IPS-15b (cell line): ENCODE measurements around the gene REXO4.
A peak's percentile ranks its signal among the peaks of the same experiment; 100 is the strongest.

Experiments used
- H3K27me3 ChIP-seq: one replicate; pipeline ENCODE4 v1.6.1; 2013; ENCODE audit warnings: low read length; ENCODE audit not compliant: control insufficient read depth, insufficient read depth
- H3K36me3 ChIP-seq: one replicate; pipeline ENCODE4 v1.6.1; 2013; ENCODE audit warnings: low read length; ENCODE audit not compliant: control insufficient read depth, insufficient read depth
- H3K4me1 ChIP-seq: one replicate; pipeline ENCODE4 v1.6.1; 2013; ENCODE audit warnings: mild to moderate bottlenecking, low read length; ENCODE audit not compliant: control insufficient read depth, insufficient read depth
- H3K4me3 ChIP-seq: one replicate; pipeline ENCODE4 v1.5.1; 2013; ENCODE audit warnings: low read depth, low read length
- H3K9ac ChIP-seq: one replicate; pipeline ENCODE4 v1.6.1; 2013; ENCODE audit warnings: low read depth, mild to moderate bottlenecking, low read length
- H3K9me3 ChIP-seq: one replicate; pipeline ENCODE4 v1.6.1; 2013; ENCODE audit warnings: mild to moderate bottlenecking, low read length; ENCODE audit not compliant: control insufficient read depth, insufficient read depth

The REXO4 gene

DNA sequence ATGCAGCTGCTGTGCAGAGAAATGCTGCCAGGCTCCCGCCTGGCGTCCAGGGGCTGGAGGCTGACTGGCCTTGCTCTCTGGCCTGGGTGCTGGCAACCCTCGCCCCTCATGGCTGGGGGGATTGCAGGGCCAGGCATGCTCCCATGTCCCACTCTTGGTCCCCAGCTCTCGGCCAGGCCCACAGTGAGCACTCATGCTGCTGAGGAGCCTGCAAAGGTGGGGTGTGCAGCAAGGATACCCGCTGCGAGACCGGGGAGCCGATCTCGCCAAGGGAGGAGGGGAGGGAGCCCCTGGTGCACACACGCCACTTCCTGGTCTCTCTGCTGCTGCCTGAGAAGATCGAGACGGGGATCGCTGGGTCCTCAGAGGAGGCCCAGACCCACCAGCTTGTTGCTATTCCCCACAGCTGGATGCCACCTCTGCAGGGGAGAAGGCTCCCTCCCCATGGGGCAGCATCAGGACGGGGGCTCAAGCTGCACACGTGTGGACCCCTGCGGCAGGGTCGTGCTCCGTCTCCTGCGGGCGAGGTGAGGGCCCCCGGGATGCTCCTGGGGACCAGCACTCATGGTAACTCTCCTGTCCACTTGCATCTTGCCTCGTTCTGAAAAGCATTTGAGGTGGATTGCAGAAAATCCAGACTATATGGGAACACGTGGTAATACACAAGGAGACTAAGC lies 27.6 kb upstream of the REXO4 start:
- Histone ChIP-seq H3K27me3 (no peaks in the 10 kb centered on the region), H3K36me3 (peaks cover 5% of the 10 kb centered on the region), H3K9ac (no peak overlapping the region), H3K4me1 (no peaks in the 10 kb centered on the region), H3K4me3 (no peak overlapping the region), H3K9me3 (no peaks in the 10 kb centered on the region)

- Histone ChIP-seq H3K9ac (no peak overlapping the region), H3K4me1 (no peaks in the 10 kb centered on the region), H3K36me3 (peaks cover 5% of the 10 kb centered on the region), H3K9me3 (no peaks in the 10 kb centered on the region), H3K27me3 (no peaks in the 10 kb centered on the region), H3K4me3 (no peak overlapping the region)
Measured at GRCh38 chr9:133443982-133444381, 26.2 kb upstream of the REXO4 start.

DNA sequence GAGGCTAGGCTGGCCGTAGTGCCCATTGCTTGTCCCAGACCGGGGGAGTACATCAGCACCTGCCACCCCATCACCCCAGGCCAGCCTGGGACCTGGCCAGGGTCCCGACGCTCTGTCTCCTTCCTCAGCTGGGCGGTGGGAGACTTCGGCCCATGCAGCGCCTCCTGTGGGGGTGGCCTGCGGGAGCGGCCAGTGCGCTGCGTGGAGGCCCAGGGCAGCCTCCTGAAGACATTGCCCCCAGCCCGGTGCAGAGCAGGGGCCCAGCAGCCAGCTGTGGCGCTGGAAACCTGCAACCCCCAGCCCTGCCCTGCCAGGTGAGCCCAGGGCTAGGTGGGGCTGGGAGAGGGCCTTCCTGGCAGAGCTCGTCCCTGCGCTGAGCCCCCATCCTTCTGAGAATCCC lies 25.4 kb upstream of the REXO4 start:
- Histone ChIP-seq H3K9me3 (no peaks in the 10 kb centered on the region), H3K4me1 (no peaks in the 10 kb centered on the region), H3K36me3 (peaks cover 5% of the 10 kb centered on the region), H3K9ac (no peak overlapping the region), H3K27me3 (no peaks in the 10 kb centered on the region), H3K4me3 (no peak overlapping the region)

- Histone ChIP-seq H3K9ac (no peak overlapping the region), H3K9me3 (no peaks in the 10 kb centered on the region), H3K36me3 (peaks cover 5% of the 10 kb centered on the region), H3K4me3 (no peak overlapping the region), H3K27me3 (no peaks in the 10 kb centered on the region), H3K4me1 (no peaks in the 10 kb centered on the region)
Measured at GRCh38 chr9:133441571-133441970, 23.8 kb upstream of the REXO4 start.

GRCh38 chr9:133440874-133441273 lies 23.1 kb upstream of the REXO4 start:
- H3K36me3 ChIP-seq: peaks cover 5% of the 10 kb centered on the region
- no peaks in the 10 kb centered on the region for H3K27me3 ChIP-seq
- no peak overlapping the region for H3K4me3 ChIP-seq
- no peak overlapping the region for H3K9ac ChIP-seq
- no peaks in the 10 kb centered on the region for H3K9me3 ChIP-seq
- no peaks in the 10 kb centered on the region for H3K4me1 ChIP-seq

GRCh38 chr9:133439337-133439736 lies 21.5 kb upstream of the REXO4 start:
- H3K36me3 ChIP-seq: peaks cover 5% of the 10 kb centered on the region
- H3K4me3 ChIP-seq: no peak overlapping the region
- H3K9ac ChIP-seq: no peak overlapping the region
- H3K9me3 ChIP-seq: no peaks in the 10 kb centered on the region
- H3K4me1 ChIP-seq: no peaks in the 10 kb centered on the region
- no peaks in the 10 kb centered on the region for H3K27me3 ChIP-seq

GRCh38 chr9:133437753-133438531 lies 20.1 kb upstream of the REXO4 start:
- Histone ChIP-seq H3K4me3 (no peak overlapping the region), H3K9ac (peak overlapping the region; percentile 24), H3K9me3 (no peaks in the 10 kb centered on the region), H3K36me3 (peaks cover 5% of the 10 kb centered on the region), H3K27me3 (no peaks in the 10 kb centered on the region), H3K4me1 (no peaks in the 10 kb centered on the region)

DNA sequence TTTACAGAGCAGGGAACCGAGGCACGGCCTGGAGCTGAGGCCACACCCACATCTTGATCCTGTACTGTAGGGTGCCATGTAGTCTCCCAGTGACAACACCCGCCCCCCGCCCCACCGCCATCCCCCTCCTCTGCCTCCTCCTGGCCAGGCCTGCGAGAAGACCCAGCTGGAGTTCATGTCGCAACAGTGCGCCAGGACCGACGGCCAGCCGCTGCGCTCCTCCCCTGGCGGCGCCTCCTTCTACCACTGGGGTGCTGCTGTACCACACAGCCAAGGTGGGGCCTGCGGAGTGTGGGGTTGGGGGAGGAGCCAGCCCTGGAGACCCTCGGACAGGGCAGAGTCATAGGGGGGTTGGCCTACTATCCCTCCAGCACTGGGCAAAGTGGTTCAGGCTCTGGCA lies 18.9 kb upstream of the REXO4 start:
- H3K36me3 ChIP-seq: peaks cover 2% of the 10 kb centered on the region
- H3K4me1 ChIP-seq: no peaks in the 10 kb centered on the region
- no peak overlapping the region for H3K9ac ChIP-seq
- no peak overlapping the region for H3K4me3 ChIP-seq
- no peaks in the 10 kb centered on the region for H3K9me3 ChIP-seq
- no peaks in the 10 kb centered on the region for H3K27me3 ChIP-seq

DNA sequence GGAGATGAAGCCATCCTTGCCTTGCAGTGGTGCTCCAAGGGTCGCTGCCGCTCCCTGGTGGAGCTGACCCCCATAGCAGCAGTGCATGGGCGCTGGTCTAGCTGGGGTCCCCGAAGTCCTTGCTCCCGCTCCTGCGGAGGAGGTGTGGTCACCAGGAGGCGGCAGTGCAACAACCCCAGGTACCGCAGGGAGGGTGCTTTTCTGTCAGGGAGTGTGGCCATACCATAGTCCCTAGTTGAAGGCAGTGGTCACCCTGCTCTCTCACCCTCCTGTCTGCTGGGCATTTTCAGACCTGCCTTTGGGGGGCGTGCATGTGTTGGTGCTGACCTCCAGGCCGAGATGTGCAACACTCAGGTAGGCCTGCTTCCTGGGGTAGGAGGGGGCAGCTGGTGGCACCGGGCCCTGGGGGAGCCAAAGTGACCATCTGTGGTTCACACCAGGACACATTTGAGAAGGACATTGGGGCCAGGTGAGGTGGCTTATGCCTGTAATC lies 15.6 kb upstream of the REXO4 start:
- peaks cover 4% of the 10 kb centered on the region for H3K27me3 ChIP-seq
- no peaks in the 10 kb centered on the region for H3K9me3 ChIP-seq
- H3K9ac ChIP-seq: no peak overlapping the region
- H3K4me3 ChIP-seq: no peak overlapping the region
- H3K4me1 ChIP-seq: no peaks in the 10 kb centered on the region
- H3K36me3 ChIP-seq: peaks cover 2% of the 10 kb centered on the region

DNA sequence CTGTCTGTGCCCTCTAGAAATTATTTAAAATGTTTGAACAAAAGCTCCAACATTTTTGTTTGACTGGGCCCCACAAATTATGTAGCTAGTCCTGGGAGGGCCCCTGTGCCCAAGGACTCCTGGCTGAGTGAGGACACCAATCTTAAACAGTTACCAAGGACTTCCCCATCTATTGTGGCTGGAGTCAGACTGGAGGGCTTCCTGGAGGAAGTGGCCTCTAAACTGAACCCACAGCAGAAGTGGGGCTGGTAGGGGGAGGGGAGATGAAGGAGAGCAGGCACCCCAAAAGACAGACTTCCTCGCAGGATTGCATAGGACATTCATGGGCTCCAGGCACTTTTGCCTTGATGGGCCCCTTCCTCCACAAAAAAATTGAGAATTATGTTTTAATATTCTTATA lies 12.4 kb upstream of the REXO4 start:
- H3K36me3 ChIP-seq: peaks cover 2% of the 10 kb centered on the region
- H3K4me3 ChIP-seq: peak overlapping the region; percentile 52
- H3K9ac ChIP-seq: no peak overlapping the region
- no peaks in the 10 kb centered on the region for H3K4me1 ChIP-seq
- H3K27me3 ChIP-seq: peaks cover 9% of the 10 kb centered on the region
- no peaks in the 10 kb centered on the region for H3K9me3 ChIP-seq

DNA sequence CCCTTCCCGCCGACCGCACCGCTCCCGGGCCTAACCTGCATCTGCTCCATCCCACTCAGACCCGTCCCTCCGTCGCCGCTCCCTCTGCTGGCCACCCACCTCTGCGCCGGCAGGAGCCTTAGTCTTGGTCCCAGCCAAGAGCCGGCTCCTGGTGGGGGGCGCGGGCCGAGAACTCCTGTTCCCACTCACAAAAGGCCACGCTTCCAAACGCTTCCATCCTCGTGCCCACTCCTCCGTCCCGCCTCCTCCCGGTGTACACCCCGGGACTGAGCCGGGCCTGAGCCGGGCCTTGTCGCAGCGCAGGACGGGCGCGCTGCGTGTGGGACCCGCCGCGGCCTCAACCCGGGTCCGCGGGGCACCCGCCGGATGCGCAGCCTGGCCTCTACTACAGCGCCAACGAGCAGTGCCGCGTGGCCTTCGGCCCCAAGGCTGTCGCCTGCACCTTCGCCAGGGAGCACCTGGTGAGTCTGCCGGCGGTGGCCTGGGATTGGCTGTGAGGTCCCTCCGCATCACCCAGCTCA lies 11.9 kb upstream of the REXO4 start:
- no peaks in the 10 kb centered on the region for H3K4me1 ChIP-seq
- peak overlapping the region; percentile 24 for H3K9ac ChIP-seq
- H3K27me3 ChIP-seq: peaks cover 9% of the 10 kb centered on the region
- no peaks in the 10 kb centered on the region for H3K9me3 ChIP-seq
- H3K36me3 ChIP-seq: peaks cover 2% of the 10 kb centered on the region
- H3K4me3 ChIP-seq: peak overlapping the region; percentile 52

DNA sequence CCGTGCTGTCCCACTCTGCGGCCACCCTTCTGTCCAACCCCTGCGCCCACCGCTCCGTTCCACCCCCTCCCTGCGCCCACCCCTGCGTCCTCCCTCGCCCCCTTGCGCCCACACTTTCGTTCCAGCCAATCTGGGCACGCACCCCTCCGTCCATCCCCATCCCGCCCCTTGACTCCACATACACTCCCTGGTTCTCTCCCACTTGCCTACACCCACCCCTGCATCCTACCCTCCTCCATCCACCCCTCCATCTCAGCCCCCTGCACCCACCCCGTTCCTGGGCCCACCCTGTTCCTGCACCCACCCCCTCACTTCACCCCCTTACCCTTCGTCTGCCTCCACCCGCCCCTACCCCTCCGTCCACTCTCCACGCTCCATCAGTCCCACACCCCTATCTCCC lies 11.4 kb upstream of the REXO4 start:
- Histone ChIP-seq H3K9ac (no peak overlapping the region), H3K4me3 (peak overlapping the region; percentile 52), H3K27me3 (peaks cover 9% of the 10 kb centered on the region), H3K36me3 (peaks cover 2% of the 10 kb centered on the region), H3K9me3 (no peaks in the 10 kb centered on the region), H3K4me1 (no peaks in the 10 kb centered on the region)
